GM18858 (cell line): Measurements from ENCODE around the gene THSD4.

Experiments
- ATAC-seq: cut with Tn5 transposase; IDR thresholded peaks from one replicate; pipeline ENCODE4 v1.9.1; 2021; ENCODE audit not compliant: unreplicated experiment

The THSD4 gene

GRCh38 chr15:71097890-71098289 lies 17.4 kb upstream of the THSD4 start:
- no peak for ATAC-seq

GRCh38 chr15:71098920-71099319 lies 16.4 kb upstream of the THSD4 start:
- ATAC-seq: no peak

- ATAC-seq: peak; percentile 71
Measured at GRCh38 chr15:71103102-71103676, 12.1 kb upstream of the THSD4 start.

GRCh38 chr15:71104636-71105035 lies 10.6 kb upstream of the THSD4 start:
- no peak for ATAC-seq

- no peak for ATAC-seq
Measured at GRCh38 chr15:71105444-71105843, 9.8 kb upstream of the THSD4 start.

- no peak for ATAC-seq
Measured at GRCh38 chr15:71106802-71107500, 8.3 kb upstream of the THSD4 start.

GRCh38 chr15:71107501-71107815 lies 7.8 kb upstream of the THSD4 start:
- ATAC-seq: no peak

GRCh38 chr15:71109130-71109529 lies 6.1 kb upstream of the THSD4 start:
- no peak for ATAC-seq

- ATAC-seq: no peak
Measured at GRCh38 chr15:71109905-71110304, 5.4 kb upstream of the THSD4 start.

- ATAC-seq: no peak
Measured at GRCh38 chr15:71110405-71111180, 4.7 kb upstream of the THSD4 start.

GRCh38 chr15:71111181-71111565 lies 4.1 kb upstream of the THSD4 start:
- ATAC-seq: no peak

GRCh38 chr15:71111950-71112349 lies 3.3 kb upstream of the THSD4 start:
- ATAC-seq: no peak

- ATAC-seq: no peak
Measured at GRCh38 chr15:71112429-71112828, 2.8 kb upstream of the THSD4 start.

- ATAC-seq: no peak
Measured at GRCh38 chr15:71114066-71114680, 1.1 kb upstream of the THSD4 start.

GRCh38 chr15:71115567-71116351 lies 488 bp downstream of the THSD4 start:
- ATAC-seq: no peak

- ATAC-seq: no peak
Measured at GRCh38 chr15:71116366-71116765, 1.1 kb downstream of the THSD4 start.

- ATAC-seq: no peak
Measured at GRCh38 chr15:71116942-71117341, 1.7 kb downstream of the THSD4 start.

- ATAC-seq: no peak
Measured at GRCh38 chr15:71117714-71118305, 2.5 kb downstream of the THSD4 start.

GRCh38 chr15:71118345-71118744 lies 3.1 kb downstream of the THSD4 start:
- ATAC-seq: no peak

GRCh38 chr15:71118881-71119632 lies 3.8 kb downstream of the THSD4 start:
- ATAC-seq: no peak
